Activated CD4-positive, alpha-beta T cell treated with anti-CD3 and anti-CD28 coated beads, Interleukin-2, amount 10 ng/mL, durations not matched to agents 7 days and 5 days (primary cell): ENCODE results near the gene KLHL5. TPM values are rescaled to one million over a fixed set of nuclear protein-coding genes. Genes with fewer than 3 reads are reported as not detected.
A peak's percentile ranks its signal among the peaks of the same experiment; 100 is the strongest.
"Not testable (repeated sequence)": the region's sequence is repeated elsewhere in the genome, so short reads cannot be mapped to it uniquely, and the experiment has no call there.

Experiments used
- CTCF ChIA-PET: fragments of 350-600 bp; sonication (Branson Sonifier 250); formaldehyde crosslinking; loops from one replicate; lab custom pipeline; 2021; ENCODE audit warnings: antibody characterized with exemption; lab: Charles Lee
- POLR2A ChIA-PET: fragments of 350-600 bp; sonication (Branson Sonifier 250); formaldehyde crosslinking; loops from one replicate; lab custom pipeline; 2021; ENCODE audit warnings: antibody characterized with exemption; lab: Charles Lee
- DNase-seq: peaks from one replicate; pipeline ENCODE4 v3.0.0-alpha.2; 2020
- H3K27ac Mint-ChIP-seq: one replicate; pipeline ENCODE4 v1.8.0; 2021; ENCODE audit warnings: mild to moderate bottlenecking, moderate library complexity, mixed read lengths
- H3K27me3 Mint-ChIP-seq: one replicate; pipeline ENCODE4 v1.8.0; 2021; ENCODE audit warnings: mixed read lengths
- H3K36me3 Mint-ChIP-seq: one replicate; pipeline ENCODE4 v1.8.0; 2021; ENCODE audit warnings: low read depth, mixed read lengths
- H3K4me1 Mint-ChIP-seq: one replicate; pipeline ENCODE4 v1.8.0; 2021; ENCODE audit warnings: mixed read lengths
- H3K4me3 Mint-ChIP-seq: one replicate; pipeline ENCODE4 v1.8.0; 2021; ENCODE audit warnings: mild to moderate bottlenecking, moderate library complexity, mixed read lengths
- H3K9me3 Mint-ChIP-seq: one replicate; pipeline ENCODE4 v1.8.0; 2021; ENCODE audit warnings: mixed read lengths
- total RNA-seq, 2 experiments: library from RNA; stranded (reverse); gene quantifications; one replicate each; pipeline ENCODE4 v1.2.3, GENCODE V29; 2021

KLHL5 gene
- total RNA-seq, result 10 to 100 TPM; 23.6 to 25.0 TPM

GRCh38 chr4:39062094-39062769 lies at the start of gene KLHL5:
Gene KLHL5, plus strand, starts transcription at chr4:39062232. Its CDS starts 421 bp downstream, at chr4:39062653.
- Mint-ChIP-seq H3K36me3 (peaks cover 5% of the 10 kb centered on the region), H3K27me3 (no peaks in the 10 kb centered on the region), H3K4me1 (peaks cover 4% of the 10 kb centered on the region), H3K9me3 (no peaks in the 10 kb centered on the region), H3K27ac (no peak within 1 kb of the TSS), H3K4me3 (no peak within 1 kb of the TSS)
- CTCF ChIA-PET, result no interaction called here
- POLR2A ChIA-PET, result no interaction called here
- DNase-seq, result no peak

GRCh38 chr4:39014028-39014427 lies 48.0 kb upstream of the KLHL5 start:
- H3K9me3 Mint-ChIP-seq, result peaks cover 31% of the 10 kb centered on the region
- CTCF ChIA-PET, result no interaction called here
- H3K27me3 Mint-ChIP-seq, result no peaks in the 10 kb centered on the region
- H3K27ac Mint-ChIP-seq, result no peak overlapping the region
- no peak for DNase-seq
- POLR2A ChIA-PET, result no interaction called here
- H3K4me1 Mint-ChIP-seq, result peaks cover 8% of the 10 kb centered on the region
- H3K4me3 Mint-ChIP-seq, result no peak overlapping the region
- H3K36me3 Mint-ChIP-seq, result peaks cover 62% of the 10 kb centered on the region

GRCh38 chr4:39020130-39020529 lies 41.9 kb upstream of the KLHL5 start:
- H3K9me3 Mint-ChIP-seq, result peaks cover 44% of the 10 kb centered on the region
- H3K27me3 Mint-ChIP-seq, result no peaks in the 10 kb centered on the region
- ChIA-PET POLR2A (no interaction called here), CTCF (no interaction called here)
- no peak overlapping the region for H3K4me3 Mint-ChIP-seq
- peaks cover 59% of the 10 kb centered on the region for H3K36me3 Mint-ChIP-seq
- H3K27ac Mint-ChIP-seq, result no peak overlapping the region
- no peak for DNase-seq
- H3K4me1 Mint-ChIP-seq, result peaks cover 7% of the 10 kb centered on the region

- Mint-ChIP-seq H3K27me3 (no peaks in the 10 kb centered on the region), H3K9me3 (peaks cover 34% of the 10 kb centered on the region)
- POLR2A ChIA-PET, result no interaction called here
Observed at GRCh38 chr4:39021631-39022030, 40.4 kb upstream of the KLHL5 start.

GRCh38 chr4:39022241-39022640 lies 39.8 kb upstream of the KLHL5 start:
- Mint-ChIP-seq H3K27ac (no peak overlapping the region), H3K9me3 (peaks cover 32% of the 10 kb centered on the region), H3K27me3 (no peaks in the 10 kb centered on the region), H3K4me1 (peaks cover 16% of the 10 kb centered on the region), H3K4me3 (no peak overlapping the region), H3K36me3 (peaks cover 50% of the 10 kb centered on the region)
- CTCF ChIA-PET, result no interaction called here
- POLR2A ChIA-PET, result no interaction called here
- no peak for DNase-seq

More at GRCh38 chr4:39021631-39022030, 40.4 kb upstream of the KLHL5 start:
- CTCF ChIA-PET, result no interaction called here
- Mint-ChIP-seq H3K36me3 (peaks cover 49% of the 10 kb centered on the region), H3K4me3 (no peak overlapping the region), H3K27ac (no peak overlapping the region), H3K4me1 (peaks cover 14% of the 10 kb centered on the region)
- DNase-seq, result no peak

- CTCF ChIA-PET, result interaction anchor here (0.7 kb wide), 1 partner anchor 16 kb away, joined by 3 read pairs; no protein-coding TSS in a partner anchor
- Mint-ChIP-seq H3K4me1 (peaks cover 20% of the 10 kb centered on the region), H3K27ac (no peak overlapping the region), H3K27me3 (no peaks in the 10 kb centered on the region), H3K9me3 (peaks cover 25% of the 10 kb centered on the region), H3K4me3 (no peak overlapping the region), H3K36me3 (peaks cover 45% of the 10 kb centered on the region)
- POLR2A ChIA-PET, result interaction anchor here (0.6 kb wide), 1 partner anchor 8 kb away, joined by 3 read pairs; no protein-coding TSS in a partner anchor
- DNase-seq, result no peak
Observed at GRCh38 chr4:39023059-39023458, 39.0 kb upstream of the KLHL5 start.

- DNase-seq, result no peak
- Mint-ChIP-seq H3K9me3 (peaks cover 16% of the 10 kb centered on the region), H3K36me3 (peaks cover 42% of the 10 kb centered on the region), H3K4me3 (no peak overlapping the region), H3K27me3 (no peaks in the 10 kb centered on the region), H3K4me1 (peaks cover 32% of the 10 kb centered on the region), H3K27ac (no peak overlapping the region)
- ChIA-PET CTCF (interaction anchor here (0.6 to 1.3 kb wide), 3 partner anchors 27 to 119 kb away, joined by 3 to 5 read pairs (median 5); no protein-coding TSS in a partner anchor), POLR2A (no interaction called here)
Observed at GRCh38 chr4:39024311-39024865, 37.6 kb upstream of the KLHL5 start.

- H3K4me3 Mint-ChIP-seq, result no peak overlapping the region
- ChIA-PET CTCF (no interaction called here), POLR2A (no interaction called here)
- H3K27ac Mint-ChIP-seq, result no peak overlapping the region
- DNase-seq, result no peak
- no peaks in the 10 kb centered on the region for H3K27me3 Mint-ChIP-seq
- peaks cover 42% of the 10 kb centered on the region for H3K36me3 Mint-ChIP-seq
- peaks cover 36% of the 10 kb centered on the region for H3K4me1 Mint-ChIP-seq
- peaks cover 12% of the 10 kb centered on the region for H3K9me3 Mint-ChIP-seq
Observed at GRCh38 chr4:39025552-39026085, 36.4 kb upstream of the KLHL5 start.

- peaks cover 39% of the 10 kb centered on the region for H3K36me3 Mint-ChIP-seq
- no peak overlapping the region for H3K27ac Mint-ChIP-seq
- H3K4me1 Mint-ChIP-seq, result peaks cover 36% of the 10 kb centered on the region
- H3K27me3 Mint-ChIP-seq, result no peaks in the 10 kb centered on the region
- CTCF ChIA-PET, result no interaction called here
- POLR2A ChIA-PET, result interaction anchor here (0.6 kb wide), 1 partner anchor 91 kb away, joined by 3 read pairs; no protein-coding TSS in a partner anchor
- no peak overlapping the region for H3K4me3 Mint-ChIP-seq
- DNase-seq, result no peak
- peaks cover 12% of the 10 kb centered on the region for H3K9me3 Mint-ChIP-seq
Observed at GRCh38 chr4:39026096-39026495, 35.9 kb upstream of the KLHL5 start.

- DNase-seq, result peak; percentile 28
- ChIA-PET POLR2A (interaction anchor here (0.6 kb wide), 2 partner anchors 24 to 371 kb away, joined by 3 to 4 read pairs; no protein-coding TSS in a partner anchor), CTCF (interaction anchor here (0.6 to 2.8 kb wide), 4 partner anchors 12 to 869 kb away, joined by 3 to 10 read pairs (median 4); no protein-coding TSS in a partner anchor)
- Mint-ChIP-seq H3K36me3 (peaks cover 15% of the 10 kb centered on the region), H3K27me3 (no peaks in the 10 kb centered on the region), H3K27ac (peak overlapping the region; percentile 95), H3K9me3 (no peaks in the 10 kb centered on the region), H3K4me3 (peak overlapping the region; percentile 75), H3K4me1 (peaks cover 50% of the 10 kb centered on the region)
Observed at GRCh38 chr4:39029752-39030694, 32.0 kb upstream of the KLHL5 start.

- ChIA-PET CTCF (interaction anchor here (1.2 to 2.8 kb wide), 2 partner anchors 11 to 105 kb away, joined by 4 to 10 read pairs; no protein-coding TSS in a partner anchor), POLR2A (interaction anchor here (0.6 kb wide), 2 partner anchors 24 to 372 kb away, joined by 3 to 4 read pairs; no protein-coding TSS in a partner anchor)
- peaks cover 11% of the 10 kb centered on the region for H3K36me3 Mint-ChIP-seq
- peaks cover 46% of the 10 kb centered on the region for H3K4me1 Mint-ChIP-seq
- peak overlapping the region; percentile 95 for H3K27ac Mint-ChIP-seq
- no peaks in the 10 kb centered on the region for H3K27me3 Mint-ChIP-seq
- H3K4me3 Mint-ChIP-seq, result peak overlapping the region; percentile 75
- H3K9me3 Mint-ChIP-seq, result no peaks in the 10 kb centered on the region
- no peak for DNase-seq
Observed at GRCh38 chr4:39030725-39031124, 31.3 kb upstream of the KLHL5 start.

GRCh38 chr4:39031590-39032020 lies 30.4 kb upstream of the KLHL5 start:
- Mint-ChIP-seq H3K4me3 (peak overlapping the region; percentile 75), H3K4me1 (peaks cover 44% of the 10 kb centered on the region), H3K27ac (peak overlapping the region; percentile 95), H3K36me3 (peaks cover 10% of the 10 kb centered on the region)
- CTCF ChIA-PET, DNase-seq, H3K27me3 Mint-ChIP-seq, H3K9me3 Mint-ChIP-seq: not testable (repeated sequence)
- POLR2A ChIA-PET, result interaction anchor here (1.0 kb wide), 1 partner anchor 13 kb away, joined by 3 read pairs; no protein-coding TSS in a partner anchor
